Measurements from ENCODE around the gene ERLEC1. TPM values are rescaled to one million over a fixed set of nuclear protein-coding genes. Genes with fewer than 3 reads are reported as not detected.

Gene ERLEC1
- total RNA-seq, 4 donors from 2014 or later = 39.1 to 55.5 (median 46.2) TPM

- no peak for TF ChIP-seq CTCF (IDR thresholded peaks at IDR 0.05; ENCODE audit: low read depth)
Measured at GRCh38 chr2:53751728-53752127, 35.1 kb upstream of the ERLEC1 start.

- no peak for TF ChIP-seq CTCF (IDR thresholded peaks at IDR 0.05; ENCODE audit: low read depth)
Measured at GRCh38 chr2:53752385-53752784, 34.5 kb upstream of the ERLEC1 start.

GRCh38 chr2:53753041-53753440, 33.8 kb upstream of the ERLEC1 start:
- TF ChIP-seq CTCF (IDR thresholded peaks at IDR 0.05; ENCODE audit: low read depth) = no peak

- no peak for TF ChIP-seq CTCF (IDR thresholded peaks at IDR 0.05; ENCODE audit: low read depth)
Measured at GRCh38 chr2:53755121-53755520, 31.7 kb upstream of the ERLEC1 start.

DNA sequence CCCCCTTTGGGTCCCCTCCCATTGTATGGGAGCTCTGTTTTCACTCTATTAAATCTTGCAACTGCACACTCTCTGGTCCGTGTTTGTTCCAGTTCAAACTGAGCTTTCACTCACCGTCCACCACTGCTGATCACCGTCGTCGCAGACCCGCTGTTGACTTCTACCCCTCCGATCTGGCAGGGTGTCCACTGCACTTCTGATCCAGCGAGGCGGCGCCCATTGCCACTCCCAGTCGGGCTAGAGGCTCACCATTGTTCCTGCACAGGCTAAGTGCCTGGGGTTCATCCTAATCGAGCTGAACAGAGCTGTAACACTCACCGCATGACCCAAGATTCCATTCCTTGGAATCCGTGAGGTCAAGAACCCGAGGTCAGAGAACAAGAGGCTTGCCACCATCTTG, 30.2 kb upstream of the ERLEC1 start:
- no peak for TF ChIP-seq CTCF (IDR thresholded peaks at IDR 0.05; ENCODE audit: low read depth)

DNA sequence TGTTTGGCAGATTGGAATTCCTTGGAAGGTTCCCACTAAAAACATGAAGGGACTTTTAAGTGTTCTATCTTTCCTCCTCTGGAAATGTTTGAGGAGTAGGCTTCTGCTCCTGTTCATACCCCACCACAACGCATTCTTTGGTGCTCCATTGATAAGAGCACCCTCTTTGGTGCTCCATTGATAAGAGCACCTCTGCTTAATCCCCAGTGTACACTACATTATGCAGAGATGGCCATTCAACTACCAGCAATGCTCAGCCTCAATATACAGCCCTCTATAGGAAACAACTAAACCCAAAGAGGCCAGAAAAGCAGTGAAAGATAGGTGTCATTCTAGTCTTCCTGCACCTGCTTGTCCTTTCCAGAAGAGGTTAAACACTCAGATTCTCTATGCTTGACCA, 21.1 kb upstream of the ERLEC1 start:
- no peak for TF ChIP-seq CTCF (IDR thresholded peaks at IDR 0.05; ENCODE audit: low read depth)

GRCh38 chr2:53767405-53768241, 19.2 kb upstream of the ERLEC1 start, which contains the start of gene CHAC2:
Gene CHAC2, plus strand, starts transcription at chr2:53767804. Its CDS starts 83 bp downstream, at chr2:53767887.
- no peak for TF ChIP-seq CTCF (IDR thresholded peaks at IDR 0.05; ENCODE audit: low read depth)

All from subcutaneous adipose tissue (tissue), 4 donors.